Nucleus accumbens (tissue), 56 donors: Measurements from ENCODE around the gene DTNB.

Experiments
- DNase-seq, 56 donors: peaks; one replicate each; lab custom pipeline; 2025; lab: John Stamatoyannopoulos, UW

Gene DTNB

GRCh38 chr2:25337276-25337675 is 336.1 kb downstream of the DTNB start:
- peak in 2 of 56 donors; percentile 37 to 42 for DNase-seq

GRCh38 chr2:25336383-25336841 is 337.0 kb downstream of the DTNB start:
- no peak for DNase-seq

GRCh38 chr2:25335971-25336370 is 337.4 kb downstream of the DTNB start:
- no peak for DNase-seq

- DNase-seq, result no peak
Measured at GRCh38 chr2:25335204-25335603, 338.2 kb downstream of the DTNB start.

- DNase-seq, result no peak
Measured at GRCh38 chr2:25334482-25334881, 338.9 kb downstream of the DTNB start.

- peak in 2 of 56 donors; percentile 26 to 35 for DNase-seq
Measured at GRCh38 chr2:25333981-25334380, 339.4 kb downstream of the DTNB start.

GRCh38 chr2:25332571-25332970 is 340.8 kb downstream of the DTNB start:
- DNase-seq, result peak in 46 of 56 donors; percentile 25 to 89 (median 66)

GRCh38 chr2:25331686-25332365 is 341.6 kb downstream of the DTNB start:
- peak in 4 of 56 donors; percentile 35 to 55 (median 47) for DNase-seq

GRCh38 chr2:25330937-25331336 is 342.4 kb downstream of the DTNB start:
- DNase-seq, result no peak

GRCh38 chr2:25330273-25330672 is 343.1 kb downstream of the DTNB start:
- no peak for DNase-seq

- DNase-seq, result no peak
Measured at GRCh38 chr2:25328152-25329085, 345.0 kb downstream of the DTNB start.
